SU-DHL-6 (cell line): ENCODE data around the gene RPL10.

Experiments used
- H2AFZ ChIP-seq: fragments of 200-600 bp; sonication (generic); 2 replicates; pipeline ENCODE4 v1.6.1; 2014; ENCODE audit warnings: low read depth, mild to moderate bottlenecking, moderate library complexity, mixed read lengths, antibody characterized with exemption, low read length; ENCODE audit not compliant: severe bottlenecking
- H3F3A ChIP-seq: fragments of 200-600 bp; shearing (Covaris generic); 2 replicates; pipeline ENCODE4 v1.6.0; 2016; ENCODE audit warnings: antibody characterized with exemption, mild to moderate bottlenecking; ENCODE audit not compliant: insufficient read depth
- H3K27ac ChIP-seq: fragments of 200-600 bp; sonication (generic); 2 replicates; pipeline ENCODE4 v1.5.1; 2016; ENCODE audit warnings: low read depth, mild to moderate bottlenecking, low read length, moderate library complexity, mixed read lengths
- H3K27me3 ChIP-seq: fragments of 200-600 bp; sonication (generic), shearing (Covaris generic); 2 replicates; pipeline ENCODE4 v1.6.0; 2014; ENCODE audit warnings: mild to moderate bottlenecking, low read length
- H3K36me3 ChIP-seq: fragments of 200-600 bp; sonication (generic); 2 replicates; pipeline ENCODE4 v1.6.1; 2014; ENCODE audit warnings: mild to moderate bottlenecking, low read length, mixed read lengths
- H3K4me2 ChIP-seq: fragments of 300-600, 200-600 bp; shearing (Covaris generic), sonication (generic); 2 replicates; pipeline ENCODE4 v1.6.0; 2014; ENCODE audit warnings: low read length, low read depth, mild to moderate bottlenecking; ENCODE audit not compliant: poor library complexity, severe bottlenecking
- H3K4me3 ChIP-seq: fragments of 200-600 bp; sonication (generic); 2 replicates; pipeline ENCODE4 v1.5.1; 2014; ENCODE audit warnings: antibody characterized with exemption, low read length, mild to moderate bottlenecking, mixed read lengths; ENCODE audit not compliant: insufficient read depth, poor library complexity, severe bottlenecking
- H3K79me2 ChIP-seq: fragments of 200-600 bp; sonication (generic); 2 replicates; pipeline ENCODE4 v1.6.1; 2014; ENCODE audit warnings: mild to moderate bottlenecking, low read length, moderate library complexity; ENCODE audit not compliant: insufficient read depth
- H3K9ac ChIP-seq: fragments of 200-600 bp; sonication (generic); 2 replicates; pipeline ENCODE4 v1.7.0; 2014; ENCODE audit warnings: mild to moderate bottlenecking, low read length
- H3K9me2 ChIP-seq: fragments of 200-600 bp; sonication (generic); replicated peaks from 2 replicates; pipeline ENCODE4 v1.6.1; 2014; ENCODE audit warnings: low read length; ENCODE audit not compliant: insufficient read depth
- H3K9me3 ChIP-seq: fragments of 200-600 bp; sonication (generic); 2 replicates; pipeline ENCODE4 v1.6.1; 2014; ENCODE audit warnings: low read length, mixed read lengths; ENCODE audit not compliant: insufficient read depth
- H4K20me1 ChIP-seq: fragments of 200-600 bp; sonication (generic); 2 replicates; pipeline ENCODE4 v1.6.1; 2014; ENCODE audit warnings: low read depth, mild to moderate bottlenecking, antibody characterized with exemption, low read length, moderate library complexity, mixed read lengths
- EZH2phosphoT487 ChIP-seq: fragments of 200-600 bp; sonication (generic), shearing (Covaris generic); conservative IDR thresholded peaks from 2 replicates; pipeline ENCODE4 v1.6.1; 2018; ENCODE audit warnings: mild to moderate bottlenecking, antibody characterized with exemption, low read length, moderate library complexity, mixed read lengths
- TF ChIP-seq, protein P1 (sequence below): fragments of 200-600 bp; sonication (generic); IDR thresholded peaks from one replicate; pipeline ENCODE4 v1.5.1; 2017; ENCODE audit warnings: antibody characterized with exemption, mild to moderate bottlenecking, low read length, moderate library complexity; ENCODE audit not compliant: insufficient read depth, poor library complexity, severe bottlenecking

The RPL10 gene

DNA sequence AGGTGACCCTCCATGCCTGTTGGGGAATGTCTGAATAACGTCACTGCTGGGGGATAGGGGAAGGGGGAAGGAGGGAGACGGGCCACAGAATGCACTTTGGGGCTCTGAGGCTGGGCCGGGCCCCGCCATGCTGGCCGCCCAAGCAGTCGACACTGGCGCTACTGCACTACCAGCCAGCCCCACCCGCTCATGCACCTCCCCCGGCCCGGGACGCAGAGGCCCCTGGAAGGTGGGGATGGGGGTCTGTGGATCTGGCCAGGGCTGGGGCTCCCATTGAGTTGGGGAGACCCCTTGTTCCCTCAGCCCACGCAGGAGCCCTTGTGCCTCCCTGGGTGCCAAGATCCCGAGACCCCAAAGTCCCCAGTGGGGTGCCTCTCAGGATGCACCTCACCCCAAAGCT is 41.6 kb upstream of the RPL10 start:
- Histone ChIP-seq H3K9ac (no peak overlapping the region), H3K27me3 (no peaks in the 10 kb centered on the region), H3F3A (no peaks in the 10 kb centered on the region), H2AFZ (no peak overlapping the region), H3K4me3 (no peak overlapping the region), H3K4me2 (no peak overlapping the region), H3K27ac (no peak overlapping the region), H3K36me3 (no peaks in the 10 kb centered on the region), H3K79me2 (no peaks in the 10 kb centered on the region), H3K9me3 (no peaks in the 10 kb centered on the region), H4K20me1 (no peaks in the 10 kb centered on the region), H3K9me2 (no peaks in the 10 kb centered on the region)
- TF ChIP-seq, protein P1, sequence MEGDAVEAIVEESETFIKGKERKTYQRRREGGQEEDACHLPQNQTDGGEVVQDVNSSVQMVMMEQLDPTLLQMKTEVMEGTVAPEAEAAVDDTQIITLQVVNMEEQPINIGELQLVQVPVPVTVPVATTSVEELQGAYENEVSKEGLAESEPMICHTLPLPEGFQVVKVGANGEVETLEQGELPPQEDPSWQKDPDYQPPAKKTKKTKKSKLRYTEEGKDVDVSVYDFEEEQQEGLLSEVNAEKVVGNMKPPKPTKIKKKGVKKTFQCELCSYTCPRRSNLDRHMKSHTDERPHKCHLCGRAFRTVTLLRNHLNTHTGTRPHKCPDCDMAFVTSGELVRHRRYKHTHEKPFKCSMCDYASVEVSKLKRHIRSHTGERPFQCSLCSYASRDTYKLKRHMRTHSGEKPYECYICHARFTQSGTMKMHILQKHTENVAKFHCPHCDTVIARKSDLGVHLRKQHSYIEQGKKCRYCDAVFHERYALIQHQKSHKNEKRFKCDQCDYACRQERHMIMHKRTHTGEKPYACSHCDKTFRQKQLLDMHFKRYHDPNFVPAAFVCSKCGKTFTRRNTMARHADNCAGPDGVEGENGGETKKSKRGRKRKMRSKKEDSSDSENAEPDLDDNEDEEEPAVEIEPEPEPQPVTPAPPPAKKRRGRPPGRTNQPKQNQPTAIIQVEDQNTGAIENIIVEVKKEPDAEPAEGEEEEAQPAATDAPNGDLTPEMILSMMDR, result no peak
- no peak for TF ChIP-seq EZH2phosphoT487

DNA sequence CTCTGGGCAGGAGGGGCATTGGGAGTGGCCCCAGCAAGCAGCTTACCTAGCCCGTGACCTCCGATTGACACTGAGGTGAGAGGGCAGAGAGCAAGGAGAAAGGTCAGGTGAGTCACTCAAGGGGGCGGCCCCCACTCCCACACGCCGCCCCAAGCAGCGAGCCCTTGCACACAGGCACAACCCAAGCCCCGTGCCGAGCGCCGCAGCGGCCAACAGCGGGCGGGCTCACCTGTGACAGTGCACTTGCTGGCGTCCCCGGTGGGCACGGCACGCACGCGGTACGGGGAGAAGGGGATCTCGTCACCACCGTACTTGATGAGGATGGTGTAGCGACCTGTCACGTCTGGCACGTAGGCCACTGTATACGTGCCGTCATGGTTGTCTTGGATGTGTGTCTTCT is 41.0 kb upstream of the RPL10 start:
- H3K36me3 ChIP-seq, result no peaks in the 10 kb centered on the region
- H4K20me1 ChIP-seq, result no peaks in the 10 kb centered on the region
- no peaks in the 10 kb centered on the region for H3K9me2 ChIP-seq
- H3K9me3 ChIP-seq, result no peaks in the 10 kb centered on the region
- no peaks in the 10 kb centered on the region for H3F3A ChIP-seq
- H2AFZ ChIP-seq, result no peak overlapping the region
- no peaks in the 10 kb centered on the region for H3K79me2 ChIP-seq
- no peak overlapping the region for H3K4me2 ChIP-seq
- no peaks in the 10 kb centered on the region for H3K27me3 ChIP-seq
- H3K27ac ChIP-seq, result no peak overlapping the region
- no peak for TF ChIP-seq EZH2phosphoT487
- TF ChIP-seq, protein P1, result no peak
- no peak overlapping the region for H3K9ac ChIP-seq
- H3K4me3 ChIP-seq, result no peak overlapping the region

DNA sequence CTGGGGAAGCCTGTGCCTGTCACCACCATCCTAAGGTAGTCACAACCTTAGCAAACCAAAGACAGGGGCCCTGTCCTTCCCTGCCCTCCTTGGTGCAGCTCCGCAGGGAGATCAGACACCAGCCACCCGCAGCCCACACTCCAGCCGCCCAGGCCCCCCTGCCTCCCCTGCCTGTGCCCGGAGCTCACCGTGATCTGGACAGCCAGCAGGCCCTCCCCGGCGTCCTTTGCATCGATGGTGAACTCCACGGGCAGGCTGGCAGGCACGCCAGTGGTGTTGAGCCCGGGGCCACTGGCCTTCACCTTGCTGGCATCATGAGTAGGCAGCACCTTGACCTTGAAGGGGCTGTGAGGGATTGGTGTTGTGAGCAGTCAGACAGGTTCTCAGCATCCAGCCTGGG is 40.2 kb upstream of the RPL10 start:
- Histone ChIP-seq H3K4me2 (no peak overlapping the region), H3K27me3 (no peaks in the 10 kb centered on the region), H2AFZ (no peak overlapping the region), H3K79me2 (no peaks in the 10 kb centered on the region), H3K9me2 (no peaks in the 10 kb centered on the region), H3K27ac (no peak overlapping the region), H3K9ac (no peak overlapping the region), H3K36me3 (no peaks in the 10 kb centered on the region), H4K20me1 (no peaks in the 10 kb centered on the region), H3K9me3 (no peaks in the 10 kb centered on the region), H3F3A (no peaks in the 10 kb centered on the region), H3K4me3 (no peak overlapping the region)
- TF ChIP-seq, protein P1, result no peak
- TF ChIP-seq EZH2phosphoT487, result no peak

DNA sequence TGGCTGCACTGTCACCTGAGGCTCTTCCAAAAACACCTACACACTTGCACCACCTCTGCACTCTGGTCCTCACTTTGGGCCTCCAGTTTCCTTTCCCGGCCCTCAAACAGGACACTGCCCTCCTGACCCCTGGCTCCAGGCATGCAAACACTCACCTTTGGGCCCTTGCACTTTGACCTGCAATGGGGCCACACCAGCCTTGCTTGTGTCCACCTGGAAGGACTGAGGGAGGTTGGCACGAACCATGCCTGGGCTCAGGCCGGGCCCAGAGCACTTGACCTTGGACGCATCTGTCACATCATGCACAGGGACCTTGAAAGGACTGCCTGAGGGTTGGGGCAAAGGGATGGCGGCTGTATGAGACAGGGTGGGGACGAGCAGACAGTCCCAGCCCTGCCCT is 39.3 kb upstream of the RPL10 start:
- no peaks in the 10 kb centered on the region for H3K79me2 ChIP-seq
- H3K9me3 ChIP-seq, result no peaks in the 10 kb centered on the region
- H4K20me1 ChIP-seq, result no peaks in the 10 kb centered on the region

More for the DNA sequence above, 39.3 kb upstream of the RPL10 start:
- Histone ChIP-seq H3K36me3 (no peaks in the 10 kb centered on the region), H3K27ac (no peak overlapping the region), H3K4me3 (no peak overlapping the region), H3K9ac (no peak overlapping the region), H2AFZ (no peak overlapping the region), H3F3A (no peaks in the 10 kb centered on the region), H3K4me2 (no peak overlapping the region), H3K9me2 (no peaks in the 10 kb centered on the region), H3K27me3 (no peaks in the 10 kb centered on the region)
- TF ChIP-seq, protein P1, result no peak
- no peak for TF ChIP-seq EZH2phosphoT487
